ENCODE results near the gene RARRES1. TPM values are rescaled to one million over a fixed set of nuclear protein-coding genes. Genes with fewer than 3 reads are reported as not detected.

The RARRES1 gene
- total RNA-seq, 1 donor from 2014 or later, result 65.8 TPM

DNA sequence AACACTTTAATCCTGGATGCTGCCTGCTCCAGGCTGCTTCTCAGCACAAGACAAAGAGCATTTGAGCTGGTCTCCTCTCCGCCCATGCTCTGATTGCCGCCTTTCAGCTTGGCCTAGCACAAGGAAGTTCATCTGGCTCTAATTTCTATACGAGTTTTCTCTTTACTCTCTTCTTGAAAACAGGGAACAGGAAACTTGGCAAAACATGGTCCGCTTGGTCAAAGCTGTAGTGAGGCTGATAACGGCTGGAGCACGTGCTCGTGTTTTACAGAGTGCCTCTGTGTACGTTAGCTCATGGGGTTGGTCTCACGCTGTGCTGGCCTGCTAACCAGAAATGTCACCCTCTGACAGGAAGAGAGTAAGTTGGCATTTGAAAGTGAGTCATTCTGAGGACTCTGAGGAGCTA lies 19.2 kb downstream of the RARRES1 start:
- Histone ChIP-seq H3K4me3 (no peak overlapping the region), H3K9me3 (no peaks in the 10 kb centered on the region), H3K27me3 (ENCODE audit: low read depth) (no peaks in the 10 kb centered on the region), H3K27ac (peak overlapping the region; percentile 37), H3K36me3 (peaks cover 26% of the 10 kb centered on the region), H3K4me1 (peaks cover 36% of the 10 kb centered on the region)
- peak; percentile 69 to 73 for ATAC-seq
- intact Hi-C loops (cut with DNase I), result no loop called here
- no peak for DNase-seq
- TF ChIP-seq, protein P1, sequence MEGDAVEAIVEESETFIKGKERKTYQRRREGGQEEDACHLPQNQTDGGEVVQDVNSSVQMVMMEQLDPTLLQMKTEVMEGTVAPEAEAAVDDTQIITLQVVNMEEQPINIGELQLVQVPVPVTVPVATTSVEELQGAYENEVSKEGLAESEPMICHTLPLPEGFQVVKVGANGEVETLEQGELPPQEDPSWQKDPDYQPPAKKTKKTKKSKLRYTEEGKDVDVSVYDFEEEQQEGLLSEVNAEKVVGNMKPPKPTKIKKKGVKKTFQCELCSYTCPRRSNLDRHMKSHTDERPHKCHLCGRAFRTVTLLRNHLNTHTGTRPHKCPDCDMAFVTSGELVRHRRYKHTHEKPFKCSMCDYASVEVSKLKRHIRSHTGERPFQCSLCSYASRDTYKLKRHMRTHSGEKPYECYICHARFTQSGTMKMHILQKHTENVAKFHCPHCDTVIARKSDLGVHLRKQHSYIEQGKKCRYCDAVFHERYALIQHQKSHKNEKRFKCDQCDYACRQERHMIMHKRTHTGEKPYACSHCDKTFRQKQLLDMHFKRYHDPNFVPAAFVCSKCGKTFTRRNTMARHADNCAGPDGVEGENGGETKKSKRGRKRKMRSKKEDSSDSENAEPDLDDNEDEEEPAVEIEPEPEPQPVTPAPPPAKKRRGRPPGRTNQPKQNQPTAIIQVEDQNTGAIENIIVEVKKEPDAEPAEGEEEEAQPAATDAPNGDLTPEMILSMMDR (IDR thresholded peaks at IDR 0.05), result no peak

DNA sequence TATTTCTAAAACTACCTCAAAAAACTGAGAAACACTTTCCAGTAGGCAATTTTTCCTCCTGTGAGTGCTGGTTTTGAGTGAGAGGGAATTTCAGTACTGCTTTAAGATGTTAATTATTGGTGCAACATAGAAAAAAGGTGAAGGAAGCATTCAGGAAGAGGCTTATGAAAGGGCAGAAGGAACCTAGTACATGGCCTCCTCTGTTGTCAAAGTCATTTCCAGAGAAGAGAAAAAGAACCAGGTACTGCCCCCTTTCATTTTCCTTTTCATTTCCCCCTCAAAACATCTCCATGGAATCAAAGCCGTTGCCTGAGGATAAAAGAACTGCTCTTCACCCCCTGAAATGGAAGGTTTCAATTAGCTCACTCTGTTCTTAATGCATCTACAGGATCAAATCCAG lies 19.8 kb downstream of the RARRES1 start:
- TF ChIP-seq, protein P1 (IDR thresholded peaks at IDR 0.05), result no peak
- Histone ChIP-seq H3K36me3 (peaks cover 29% of the 10 kb centered on the region), H3K4me1 (peaks cover 36% of the 10 kb centered on the region), H3K9me3 (no peaks in the 10 kb centered on the region), H3K4me3 (no peak overlapping the region), H3K27ac (peak overlapping the region; percentile 37), H3K27me3 (ENCODE audit: low read depth) (no peaks in the 10 kb centered on the region)
- intact Hi-C loops (cut with DNase I), result no loop called here
- no peak for ATAC-seq
- DNase-seq, result no peak

DNA sequence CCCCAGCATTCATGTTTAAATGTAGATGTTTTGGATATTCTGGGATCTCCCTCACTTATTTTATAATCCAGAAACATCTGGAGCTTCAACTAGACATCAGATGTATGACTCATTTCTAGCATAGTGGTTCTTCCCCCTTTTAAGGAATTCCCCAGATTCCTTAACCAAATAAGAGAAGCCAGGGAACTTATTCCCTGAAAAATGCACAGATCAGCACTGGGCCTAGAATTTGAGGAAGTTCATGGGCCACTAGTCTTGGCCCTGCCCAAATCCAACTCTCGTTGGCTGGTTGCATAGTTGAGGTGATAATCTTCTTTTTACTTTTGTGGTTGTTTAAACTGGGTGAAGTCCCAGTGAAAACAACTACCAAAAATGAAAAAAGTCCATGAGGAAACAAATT lies 20.4 kb downstream of the RARRES1 start:
- ATAC-seq, result peak in 1 of 2 donors; percentile 51
- TF ChIP-seq, protein P1 (IDR thresholded peaks at IDR 0.05), result no peak
- DNase-seq, result no peak
- Histone ChIP-seq H3K9me3 (no peaks in the 10 kb centered on the region), H3K36me3 (peaks cover 35% of the 10 kb centered on the region), H3K4me3 (no peak overlapping the region), H3K27ac (peak overlapping the region; percentile 37), H3K27me3 (ENCODE audit: low read depth) (no peaks in the 10 kb centered on the region), H3K4me1 (peaks cover 36% of the 10 kb centered on the region)
- intact Hi-C loops (cut with DNase I), result no loop called here

DNA sequence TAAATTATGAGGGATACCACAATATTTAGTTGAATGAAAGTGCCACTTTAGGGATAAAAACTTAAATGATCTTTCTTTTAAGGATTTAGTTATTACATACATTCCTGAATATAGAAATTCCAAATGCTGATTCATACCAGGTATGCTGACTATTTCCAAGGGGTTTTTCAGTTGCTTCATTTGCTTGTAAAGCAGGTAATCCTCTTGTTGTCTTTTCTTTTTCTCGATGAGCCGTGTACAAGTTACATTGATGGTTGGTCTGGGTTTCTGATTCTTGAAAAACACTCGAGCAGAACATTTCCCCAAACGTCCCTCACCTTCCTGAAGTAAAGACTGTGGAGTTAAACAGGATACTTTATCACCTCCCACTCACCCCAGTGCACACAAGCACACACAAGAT lies 21.7 kb downstream of the RARRES1 start:
- no peaks in the 10 kb centered on the region for H3K9me3 ChIP-seq
- peaks cover 46% of the 10 kb centered on the region for H3K36me3 ChIP-seq
- no peak for ATAC-seq
- peaks cover 36% of the 10 kb centered on the region for H3K4me1 ChIP-seq
- no peak for DNase-seq
- TF ChIP-seq, protein P1 (IDR thresholded peaks at IDR 0.05), result no peak
- no peak overlapping the region for H3K27ac ChIP-seq
- intact Hi-C loops (cut with DNase I), result no loop called here
- H3K4me3 ChIP-seq, result no peak overlapping the region
- no peaks in the 10 kb centered on the region for H3K27me3 ChIP-seq (ENCODE audit: low read depth)

DNA sequence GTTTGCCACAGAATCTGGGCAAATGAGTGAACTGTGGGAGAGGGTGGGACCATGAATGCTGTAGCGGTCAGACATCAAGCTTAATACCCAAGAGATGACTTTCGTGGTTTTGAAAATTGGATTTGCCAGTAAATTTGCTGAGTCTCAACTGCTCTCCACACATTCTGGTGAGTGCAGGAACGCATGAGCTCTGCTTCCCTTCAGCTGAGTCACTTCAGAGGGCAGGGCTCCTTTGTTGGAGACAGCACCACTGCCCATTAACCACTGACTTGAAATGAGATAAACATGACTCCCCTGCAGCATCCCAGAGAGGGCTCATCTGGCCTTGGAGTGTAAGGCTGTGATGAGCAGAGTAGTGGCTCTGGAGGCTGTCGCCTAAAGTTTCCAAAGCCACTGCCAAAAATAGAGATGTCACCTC lies 22.6 kb downstream of the RARRES1 start:
- ATAC-seq, result no peak

More for the DNA sequence above, 22.6 kb downstream of the RARRES1 start:
- no peak overlapping the region for H3K27ac ChIP-seq
- peaks cover 36% of the 10 kb centered on the region for H3K4me1 ChIP-seq
- H3K4me3 ChIP-seq, result no peak overlapping the region
- H3K27me3 ChIP-seq (ENCODE audit: low read depth), result no peaks in the 10 kb centered on the region
- intact Hi-C loops (cut with DNase I), result no loop called here
- TF ChIP-seq, protein P1 (IDR thresholded peaks at IDR 0.05), result no peak
- no peak for DNase-seq
- H3K9me3 ChIP-seq, result no peaks in the 10 kb centered on the region
- peaks cover 49% of the 10 kb centered on the region for H3K36me3 ChIP-seq
